HG02642 (cell line): ENCODE results near the gene THSD4.

ENCODE experiments used
- ATAC-seq: cut with Tn5 transposase; IDR thresholded peaks from one replicate; pipeline ENCODE4 v1.9.1; 2021; ENCODE audit warnings: mild to moderate bottlenecking; ENCODE audit not compliant: unreplicated experiment, poor library complexity

The THSD4 gene

DNA sequence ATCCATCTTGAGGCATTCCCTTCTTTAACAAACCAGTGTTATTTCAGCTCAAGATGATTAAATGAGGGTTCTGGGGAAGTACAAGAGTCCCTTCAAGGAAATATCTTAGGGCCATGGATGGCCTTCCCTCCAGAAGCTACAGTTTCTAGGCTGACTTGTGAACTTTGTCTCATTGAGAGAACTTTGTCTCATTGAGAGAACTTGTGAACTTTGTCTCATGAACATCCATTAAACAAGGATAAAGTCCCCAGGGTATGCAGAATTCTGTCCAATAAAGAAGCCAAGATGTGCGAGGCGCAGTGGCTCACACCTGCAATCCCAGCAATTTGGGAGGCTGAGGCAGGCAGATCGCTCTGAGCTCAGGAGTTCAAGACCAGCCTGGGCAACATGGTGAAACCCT is 341.5 kb downstream of the THSD4 start:
- ATAC-seq, result no peak

DNA sequence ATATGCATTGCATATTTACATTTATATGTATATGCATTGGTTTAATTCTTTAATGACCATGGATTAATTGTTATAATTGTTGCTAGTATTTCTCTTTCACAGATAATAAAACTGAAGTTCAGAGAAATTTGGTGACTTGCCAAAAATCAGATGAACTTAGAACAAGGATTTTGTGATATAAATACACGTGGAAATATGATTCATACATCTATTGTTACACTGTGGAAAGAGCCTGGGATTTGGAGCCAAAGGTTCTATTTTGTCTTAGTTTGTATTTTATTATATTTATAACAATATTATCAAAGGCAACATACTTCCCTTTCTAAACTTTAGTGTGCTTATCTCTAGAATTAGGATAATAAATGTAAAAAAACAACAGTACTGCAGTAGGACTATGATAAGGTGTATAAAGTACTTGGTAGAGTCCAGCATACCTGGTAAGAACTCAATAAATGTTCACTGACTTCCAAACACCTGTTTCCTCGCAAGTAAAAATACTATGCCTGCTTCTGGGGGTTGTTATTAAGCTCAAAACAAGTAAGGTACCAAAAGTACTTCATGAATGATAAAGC is 342.9 kb downstream of the THSD4 start:
- ATAC-seq, result no peak

DNA sequence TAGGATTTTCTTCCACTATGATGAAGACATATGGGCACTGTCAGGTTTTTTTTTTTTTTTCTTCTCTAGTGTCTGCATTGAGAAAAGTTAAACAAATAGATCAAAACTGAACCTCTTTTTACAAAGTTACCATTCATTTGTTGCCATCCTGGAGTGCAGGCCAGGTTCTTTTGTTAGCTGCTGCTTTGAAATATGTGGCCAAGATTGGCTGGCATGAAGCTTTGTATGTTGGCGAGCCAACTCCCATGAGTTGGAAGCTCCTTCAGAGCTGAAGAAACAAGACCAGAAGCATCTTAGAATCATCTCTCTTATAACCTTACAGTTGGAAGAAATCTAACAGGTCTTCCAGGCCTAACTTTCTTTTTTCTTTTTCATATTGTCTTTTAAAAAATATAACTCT is 346.5 kb downstream of the THSD4 start:
- ATAC-seq, result no peak

DNA sequence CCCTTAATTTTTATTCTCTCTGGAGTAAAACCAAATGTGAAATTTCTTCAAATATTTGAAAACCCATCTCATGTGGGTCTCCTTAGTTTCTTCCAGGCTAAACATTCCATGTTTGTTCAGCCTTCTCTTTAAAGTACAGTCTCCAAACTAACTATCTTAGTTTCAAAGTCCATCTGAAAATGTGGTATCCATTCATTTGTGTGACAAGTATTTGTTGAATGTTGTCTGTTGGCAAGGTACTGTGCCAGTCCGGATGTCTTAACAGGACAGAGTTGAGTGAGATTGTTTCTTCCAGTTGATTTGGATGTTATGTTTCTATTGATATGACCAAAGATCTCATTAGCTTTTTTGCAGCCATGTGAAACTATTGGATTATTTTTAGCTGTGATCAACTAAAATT is 347.4 kb downstream of the THSD4 start:
- ATAC-seq, result no peak

GRCh38 chr15:71463156-71463665 is 347.9 kb downstream of the THSD4 start:
- ATAC-seq, result no peak

DNA sequence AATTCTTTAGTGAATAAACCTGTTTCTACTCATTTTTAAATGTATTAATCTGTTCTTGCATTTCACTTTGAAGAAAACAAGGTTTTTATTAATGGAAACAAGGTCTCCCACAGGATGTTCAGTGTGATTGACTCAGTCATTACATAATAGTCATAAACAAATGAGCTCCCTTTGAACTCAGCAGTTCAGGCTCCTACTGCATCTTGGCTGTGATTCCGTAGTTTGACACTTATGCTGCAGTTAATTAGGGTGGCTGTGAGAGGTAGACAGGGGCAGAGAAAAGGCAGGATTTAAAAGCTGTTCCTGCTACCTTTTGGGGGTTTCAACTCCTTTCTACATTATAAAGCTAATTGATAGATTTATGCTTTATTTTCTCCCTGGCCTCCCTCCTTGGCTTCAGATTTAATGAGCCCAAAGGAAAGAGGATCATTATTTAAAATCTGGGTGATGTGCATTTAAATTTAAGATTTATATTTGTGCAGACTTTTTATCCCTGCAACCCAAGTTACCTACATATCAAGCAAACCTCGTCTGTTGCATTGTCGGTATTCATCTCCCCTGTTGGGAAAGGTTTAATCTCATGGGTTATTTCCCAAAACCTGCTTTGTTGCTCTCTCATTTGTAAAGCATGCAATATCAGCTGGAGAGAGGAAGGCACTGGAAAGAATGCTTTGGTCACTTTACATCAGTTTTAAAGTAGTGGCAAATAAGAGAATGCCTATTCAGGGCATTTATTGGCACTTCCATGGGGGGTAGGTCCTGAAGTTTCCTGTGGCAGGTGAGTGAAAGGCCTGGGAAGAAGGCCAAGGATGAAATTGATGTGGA is 350.1 kb downstream of the THSD4 start:
- no peak for ATAC-seq

DNA sequence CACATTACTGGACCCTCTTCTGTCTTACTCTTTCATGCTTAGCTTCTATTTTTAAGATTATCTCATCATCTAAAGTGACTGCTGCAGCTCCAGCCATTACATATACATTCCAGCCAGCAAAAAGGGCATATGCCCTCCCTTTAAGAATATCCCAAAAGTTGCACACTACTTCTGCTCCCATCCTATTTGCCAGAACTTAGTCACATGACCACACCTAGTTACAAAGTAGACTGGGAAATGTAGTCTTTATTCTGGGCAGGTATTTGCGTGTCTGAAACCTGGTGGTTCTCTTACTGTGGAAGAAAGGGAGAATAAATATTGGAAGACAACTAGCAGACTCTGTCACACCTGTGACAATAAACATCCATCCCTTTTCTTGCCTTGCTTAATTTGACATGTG is 353.4 kb downstream of the THSD4 start:
- ATAC-seq, result no peak

GRCh38 chr15:71469413-71469812 is 354.1 kb downstream of the THSD4 start:
- ATAC-seq, result no peak

DNA sequence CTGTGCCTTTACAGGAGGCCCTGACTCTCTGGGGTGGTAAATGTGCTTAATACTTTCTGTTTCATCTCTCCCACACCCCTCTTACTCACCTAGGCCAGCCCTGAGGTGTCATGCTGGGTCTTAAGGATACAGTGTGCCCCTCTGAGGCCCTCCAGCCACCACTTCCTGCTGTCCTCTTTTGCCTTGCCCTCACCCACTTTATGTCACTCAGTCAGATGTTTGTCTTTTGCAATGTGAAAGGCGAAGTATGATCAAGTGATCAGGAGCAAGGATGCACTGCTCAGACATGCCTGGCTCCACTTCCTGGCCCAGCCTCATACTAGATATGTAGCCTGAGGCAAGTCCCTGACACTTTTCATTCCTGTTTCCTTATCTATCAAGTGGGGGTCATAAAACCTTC is 356.1 kb downstream of the THSD4 start:
- no peak for ATAC-seq

- no peak for ATAC-seq
Observed at GRCh38 chr15:71472566-71472965, 357.3 kb downstream of the THSD4 start.

DNA sequence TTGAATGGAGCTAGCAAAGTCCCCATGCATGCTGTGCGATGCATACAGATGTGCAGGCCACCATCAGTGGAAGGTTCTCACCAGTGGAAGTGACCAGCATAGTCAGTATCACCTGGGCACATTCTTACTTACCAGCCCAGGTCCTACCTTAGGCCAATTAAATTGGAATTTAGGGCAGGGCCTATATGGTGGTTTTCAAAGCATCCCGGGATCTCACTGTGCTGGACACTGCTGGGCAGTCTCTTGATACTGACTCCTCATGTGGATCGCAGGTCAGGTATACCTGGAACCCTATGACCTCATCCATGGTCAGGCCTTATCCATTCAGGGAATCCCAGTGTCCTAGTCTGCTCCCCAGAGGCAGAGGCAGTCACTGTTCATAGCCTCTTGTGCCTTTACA is 358.5 kb downstream of the THSD4 start:
- ATAC-seq, result no peak

- ATAC-seq, result no peak
Observed at GRCh38 chr15:71476823-71477222, 361.6 kb downstream of the THSD4 start.

GRCh38 chr15:71480556-71480955 is 365.3 kb downstream of the THSD4 start:
- no peak for ATAC-seq

DNA sequence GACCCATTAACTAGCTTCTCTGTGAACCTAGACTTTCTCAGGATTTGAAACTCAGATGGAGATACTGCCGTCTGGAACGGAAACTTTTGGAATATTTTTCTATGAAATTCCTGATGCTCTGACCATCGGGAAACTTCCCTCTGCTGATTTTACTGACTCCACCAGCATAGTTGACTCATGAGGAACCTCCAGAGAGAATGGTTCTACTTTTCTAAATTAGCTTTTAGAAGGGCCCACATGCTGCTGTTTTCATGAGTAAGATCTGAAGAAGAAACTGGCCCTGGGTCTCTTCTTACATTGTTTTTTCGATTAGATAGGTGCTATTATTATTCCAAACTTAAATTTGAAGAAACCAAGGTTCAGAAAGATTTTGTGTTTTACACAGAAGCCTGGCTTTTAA is 368.8 kb downstream of the THSD4 start:
- no peak for ATAC-seq

DNA sequence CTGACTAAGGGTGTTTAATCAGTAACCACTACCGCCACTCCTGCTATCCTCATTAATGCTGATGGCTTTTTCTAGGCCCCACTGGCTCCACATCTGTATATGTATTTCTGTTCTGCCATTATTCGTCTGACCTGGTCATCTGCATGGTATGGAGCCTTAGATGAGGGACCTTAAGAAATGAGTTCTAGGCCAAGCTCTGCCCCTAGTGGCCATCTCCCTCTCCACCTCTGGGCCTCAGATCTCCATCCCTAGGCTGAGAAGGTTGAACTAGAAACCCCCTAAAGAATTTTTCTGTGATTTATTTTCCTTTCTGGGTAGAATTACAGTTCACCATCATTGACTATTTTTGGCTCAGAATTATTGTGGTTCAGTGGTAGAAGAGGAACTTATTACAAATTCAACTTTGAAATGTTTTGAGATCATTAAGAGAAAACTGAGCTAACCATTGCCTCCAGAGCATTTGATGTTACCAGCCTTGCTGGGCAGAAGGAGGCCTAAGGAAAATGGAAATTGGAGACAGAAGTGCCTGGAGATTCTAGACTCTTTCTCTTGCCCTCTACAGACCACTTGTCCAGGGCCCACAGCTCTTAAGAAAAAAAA is 369.9 kb downstream of the THSD4 start:
- no peak for ATAC-seq

DNA sequence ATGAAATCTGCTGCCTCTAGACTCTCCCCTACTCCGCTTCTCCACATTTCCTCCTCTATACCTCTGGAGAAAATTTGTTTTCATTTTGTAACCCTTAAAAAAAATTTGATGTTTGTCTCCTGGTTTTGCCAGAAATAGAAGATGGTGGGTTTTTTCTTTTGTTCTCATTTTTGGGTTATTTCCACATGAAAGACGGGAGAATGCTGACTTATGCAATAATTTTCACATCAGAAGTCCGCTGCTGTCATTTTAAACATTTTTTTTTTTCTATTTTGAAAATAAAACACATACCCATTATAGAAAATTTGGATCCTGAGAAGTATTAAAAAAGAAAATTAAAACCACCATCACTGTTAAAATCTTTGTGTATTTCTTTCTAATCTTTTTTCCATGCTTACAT is 374.3 kb downstream of the THSD4 start:
- ATAC-seq, result no peak

GRCh38 chr15:71493526-71493925 is 378.3 kb downstream of the THSD4 start:
- no peak for ATAC-seq

DNA sequence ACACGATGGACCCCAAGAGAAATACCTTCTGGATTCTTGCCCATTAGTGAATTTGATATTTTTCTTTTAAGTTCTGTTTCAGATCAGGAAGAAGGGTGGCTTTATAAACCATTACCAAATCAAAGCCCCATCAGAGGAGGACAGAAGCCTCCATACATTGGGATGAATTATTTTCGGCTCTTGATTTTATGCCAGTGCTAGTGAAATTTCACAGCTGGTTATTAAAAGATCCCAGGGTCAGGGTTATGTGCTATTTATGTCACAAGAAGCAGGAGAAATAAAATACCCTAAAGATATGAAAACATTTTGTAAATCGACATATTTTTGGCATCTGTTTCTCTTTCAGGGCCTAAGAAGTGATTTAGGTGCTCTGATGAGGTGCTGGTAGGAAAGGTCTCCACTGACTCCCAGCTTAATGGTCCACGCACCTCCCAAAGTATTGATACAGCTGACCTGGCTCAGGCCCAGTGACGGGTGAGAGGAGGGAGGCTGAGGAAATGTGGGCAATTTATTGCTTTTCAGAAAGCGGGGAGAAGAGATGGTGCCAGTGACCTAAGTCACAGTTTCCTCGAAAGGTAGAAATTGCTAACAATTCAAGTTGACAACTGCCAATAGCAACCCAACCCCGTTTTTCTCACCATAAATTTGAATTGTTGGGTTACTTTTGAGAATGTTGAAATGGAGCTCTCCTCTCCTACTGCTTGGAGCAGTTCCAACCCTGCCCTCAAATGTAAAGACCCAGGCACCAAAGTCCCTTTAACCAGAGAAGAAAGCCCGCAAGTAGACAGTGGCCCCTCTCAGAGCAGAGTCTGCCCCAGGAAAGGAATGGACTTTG is 379.5 kb downstream of the THSD4 start:
- ATAC-seq, result no peak

- ATAC-seq, result no peak
Observed at GRCh38 chr15:71495398-71495780, 380.1 kb downstream of the THSD4 start.

DNA sequence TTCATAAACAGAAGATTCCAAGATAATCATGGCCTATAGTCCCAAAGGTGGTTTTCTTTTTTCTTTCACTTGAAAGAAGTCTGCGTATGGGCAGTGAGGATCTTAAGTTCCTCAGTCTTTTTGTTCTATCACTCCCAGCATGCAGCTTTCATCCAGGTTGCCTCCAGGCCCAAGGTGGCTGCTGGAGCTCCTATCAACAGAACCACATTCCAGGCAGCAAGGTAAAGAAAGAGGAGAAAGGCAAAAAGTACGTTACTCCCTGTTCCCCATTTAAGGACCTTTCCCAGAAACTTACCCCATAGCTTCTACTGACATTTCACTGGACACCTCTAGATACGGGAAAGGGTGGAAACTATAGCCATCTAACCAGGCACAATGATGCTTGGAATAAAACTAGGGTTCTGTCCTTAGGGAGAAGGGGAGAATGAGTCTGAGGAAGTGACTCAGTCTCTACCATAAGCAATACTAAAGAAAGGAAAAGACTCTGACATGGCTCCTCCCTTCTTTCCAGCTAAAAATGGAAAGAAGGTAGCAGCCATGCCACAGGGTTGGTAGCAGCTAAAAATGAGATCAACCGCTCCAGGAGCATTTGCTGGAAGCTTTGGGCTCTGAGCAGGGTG is 381.2 kb downstream of the THSD4 start:
- ATAC-seq, result no peak
